ENCODE data around the gene PLEKHM1. TPM values are rescaled to one million over a fixed set of nuclear protein-coding genes. Genes with fewer than 3 reads are reported as not detected.

PLEKHM1 gene
- total RNA-seq, 1 donor from 2014 or later, result 41.9 TPM

GRCh38 chr17:45393411-45393810 is 97.1 kb downstream of the PLEKHM1 start:
- H2AFZ ChIP-seq (ENCODE audit: low read depth, low read length), result no peak overlapping the region
- peaks cover 5% of the 10 kb centered on the region for H3K4me1 Mint-ChIP-seq (ENCODE audit: low read depth, unreplicated experiment)
- H3K27me3 Mint-ChIP-seq (ENCODE audit: low read depth, unreplicated experiment), result peaks cover 30% of the 10 kb centered on the region

GRCh38 chr17:45391918-45392317 is 98.6 kb downstream of the PLEKHM1 start:
- Mint-ChIP-seq H3K36me3 (ENCODE audit: low read depth, unreplicated experiment) (no peaks in the 10 kb centered on the region), H3K27me3 (ENCODE audit: low read depth, unreplicated experiment) (peaks cover 37% of the 10 kb centered on the region), H3K27ac (ENCODE audit: unreplicated experiment) (no peak overlapping the region), H3K4me1 (ENCODE audit: low read depth, unreplicated experiment) (peaks cover 9% of the 10 kb centered on the region), H3K9me3 (ENCODE audit: unreplicated experiment) (peaks cover 4% of the 10 kb centered on the region), H3K4me3 (ENCODE audit: unreplicated experiment) (no peak overlapping the region)
- no peak overlapping the region for H3K4me2 ChIP-seq (ENCODE audit: low read length)
- no peak for DNase-seq (ENCODE audit: low read depth)
- H3K27me3 ChIP-seq (ENCODE audit: insufficient read depth, low read length), result peaks cover 3% of the 10 kb centered on the region
- peaks cover 8% of the 10 kb centered on the region for H3K4me1 ChIP-seq (ENCODE audit: insufficient read depth, low read length)
- H4K20me1 ChIP-seq (ENCODE audit: insufficient read depth, low read length), result no peaks in the 10 kb centered on the region
- no peaks in the 10 kb centered on the region for H3K79me2 ChIP-seq (ENCODE audit: insufficient read depth, low read length)
- H3K9ac ChIP-seq (ENCODE audit: low read length), result no peak overlapping the region
- no peaks in the 10 kb centered on the region for H3K9me3 ChIP-seq (ENCODE audit: insufficient read depth, low read depth, low read length)
- FAIRE-seq, result no peak
- H2AFZ ChIP-seq (ENCODE audit: low read depth, low read length), result no peak overlapping the region
- H3K4me3 ChIP-seq (ENCODE audit: insufficient read depth, low read depth, low read length), result no peak overlapping the region
- H3K27ac ChIP-seq (ENCODE audit: low read depth, low read length), result no peak overlapping the region
- TF ChIP-seq EZH2 (IDR thresholded peaks at IDR 0.05; ENCODE audit: insufficient read depth, low read length) (no peak), CTCF (IDR thresholded peaks at IDR 0.05; ENCODE audit: insufficient read depth, low read depth, low read length) (no peak)
- no peaks in the 10 kb centered on the region for H3K36me3 ChIP-seq (ENCODE audit: insufficient read depth, low read length)

More at GRCh38 chr17:45393411-45393810, 97.1 kb downstream of the PLEKHM1 start:
- Histone ChIP-seq H3K79me2 (ENCODE audit: insufficient read depth, low read length) (no peaks in the 10 kb centered on the region), H4K20me1 (ENCODE audit: insufficient read depth, low read length) (no peaks in the 10 kb centered on the region), H3K9me3 (ENCODE audit: insufficient read depth, low read depth, low read length) (no peaks in the 10 kb centered on the region), H3K4me1 (ENCODE audit: insufficient read depth, low read length) (peaks cover 8% of the 10 kb centered on the region), H3K4me2 (ENCODE audit: low read length) (no peak overlapping the region), H3K4me3 (ENCODE audit: insufficient read depth, low read depth, low read length) (no peak overlapping the region), H3K27me3 (ENCODE audit: insufficient read depth, low read length) (no peaks in the 10 kb centered on the region), H3K36me3 (ENCODE audit: insufficient read depth, low read length) (no peaks in the 10 kb centered on the region), H3K9ac (ENCODE audit: low read length) (no peak overlapping the region), H3K27ac (ENCODE audit: low read depth, low read length) (no peak overlapping the region)
- no peak for TF ChIP-seq CTCF (IDR thresholded peaks at IDR 0.05; ENCODE audit: insufficient read depth, low read depth, low read length)
- no peak for TF ChIP-seq EZH2 (IDR thresholded peaks at IDR 0.05; ENCODE audit: insufficient read depth, low read length)
- no peak overlapping the region for H3K4me3 Mint-ChIP-seq (ENCODE audit: unreplicated experiment)
- FAIRE-seq (no peak), DNase-seq (ENCODE audit: low read depth) (no peak)
- no peak overlapping the region for H3K27ac Mint-ChIP-seq (ENCODE audit: unreplicated experiment)
- H3K36me3 Mint-ChIP-seq (ENCODE audit: low read depth, unreplicated experiment), result peaks cover 3% of the 10 kb centered on the region
- peaks cover 4% of the 10 kb centered on the region for H3K9me3 Mint-ChIP-seq (ENCODE audit: unreplicated experiment)

- FAIRE-seq (no peak), DNase-seq (ENCODE audit: low read depth) (no peak)
- Histone ChIP-seq H3K9ac (ENCODE audit: low read length) (no peak overlapping the region), H2AFZ (ENCODE audit: low read depth, low read length) (no peak overlapping the region), H3K79me2 (ENCODE audit: insufficient read depth, low read length) (no peaks in the 10 kb centered on the region), H3K4me2 (ENCODE audit: low read length) (no peak overlapping the region), H3K4me1 (ENCODE audit: insufficient read depth, low read length) (peaks cover 8% of the 10 kb centered on the region), H4K20me1 (ENCODE audit: insufficient read depth, low read length) (no peaks in the 10 kb centered on the region), H3K9me3 (ENCODE audit: insufficient read depth, low read depth, low read length) (no peaks in the 10 kb centered on the region), H3K4me3 (ENCODE audit: insufficient read depth, low read depth, low read length) (no peak overlapping the region), H3K27me3 (ENCODE audit: insufficient read depth, low read length) (peaks cover 3% of the 10 kb centered on the region), H3K27ac (ENCODE audit: low read depth, low read length) (no peak overlapping the region), H3K36me3 (ENCODE audit: insufficient read depth, low read length) (no peaks in the 10 kb centered on the region)
- Mint-ChIP-seq H3K27ac (ENCODE audit: unreplicated experiment) (no peak overlapping the region), H3K9me3 (ENCODE audit: unreplicated experiment) (peaks cover 4% of the 10 kb centered on the region), H3K36me3 (ENCODE audit: low read depth, unreplicated experiment) (no peaks in the 10 kb centered on the region), H3K27me3 (ENCODE audit: low read depth, unreplicated experiment) (peaks cover 37% of the 10 kb centered on the region), H3K4me3 (ENCODE audit: unreplicated experiment) (no peak overlapping the region), H3K4me1 (ENCODE audit: low read depth, unreplicated experiment) (peaks cover 9% of the 10 kb centered on the region)
- TF ChIP-seq CTCF (IDR thresholded peaks at IDR 0.05; ENCODE audit: insufficient read depth, low read depth, low read length) (no peak), EZH2 (IDR thresholded peaks at IDR 0.05; ENCODE audit: insufficient read depth, low read length) (no peak)
These were observed 99.2 kb downstream of the PLEKHM1 start for GRCh38 chr17:45391291-45391690.
